NCI-H1417 treated with DMSO at 0.1 percent for 48 hours (cell line): ENCODE data around the gene CTTN.

Experiments used
- DNase-seq: peaks from one replicate; lab custom pipeline; 2025; lab: John Stamatoyannopoulos, UW

Gene CTTN

GRCh38 chr11:70473873-70474690, 75.8 kb downstream of the CTTN start:
- no peak for DNase-seq

- DNase-seq: no peak
These were observed 76.4 kb downstream of the CTTN start for GRCh38 chr11:70474710-70475109.

- DNase-seq: no peak
These were observed 78.3 kb downstream of the CTTN start for GRCh38 chr11:70476669-70477068.

- DNase-seq: no peak
These were observed 78.8 kb downstream of the CTTN start for GRCh38 chr11:70477176-70477575.

GRCh38 chr11:70477609-70478008, 79.3 kb downstream of the CTTN start:
- DNase-seq: peak; percentile 55

- DNase-seq: no peak
These were observed 80.0 kb downstream of the CTTN start for GRCh38 chr11:70478166-70478890.

GRCh38 chr11:70480711-70481110, 82.4 kb downstream of the CTTN start:
- no peak for DNase-seq

- DNase-seq: no peak
These were observed 83.5 kb downstream of the CTTN start for GRCh38 chr11:70481625-70482528.

- no peak for DNase-seq
These were observed 84.2 kb downstream of the CTTN start for GRCh38 chr11:70482529-70482917.

GRCh38 chr11:70483077-70483861, 84.9 kb downstream of the CTTN start:
- DNase-seq: no peak

- no peak for DNase-seq
These were observed 85.6 kb downstream of the CTTN start for GRCh38 chr11:70483917-70484316.

GRCh38 chr11:70485326-70486025, 87.1 kb downstream of the CTTN start:
- DNase-seq: no peak

GRCh38 chr11:70486026-70486415, 87.7 kb downstream of the CTTN start:
- DNase-seq: no peak
